Pancreas (tissue), 10 donors: ENCODE data around the gene HSPA14. TPM values are rescaled to one million over a fixed set of nuclear protein-coding genes. Genes with fewer than 3 reads are reported as not detected.
A peak's percentile ranks its signal among the peaks of the same experiment; 100 is the strongest.

Source experiments
- ATAC-seq, 4 donors: fragments of 200-7000 bp; cut with Tn5 transposase; one replicate each; pipeline versions ENCODE4 v1.8.0 to v1.9.1; 2020; ENCODE audit warnings: mild to moderate bottlenecking in 4 of 4, moderate library complexity in 4 of 4
- DNase-seq, 6 donors: peaks; one replicate each; pipeline ENCODE4 v3.0.0-alpha.2; 2020
- FAIRE-seq: peaks from 2 replicates; lab custom pipeline; 2012; peaks lifted over from hg19 to GRCh38; lab: Jason Lieb, UNC
- H3K27ac ChIP-seq, 4 donors: fragments of 200-600 bp; sonication (generic); 1 replicate in 3 of 4; 2 replicates in 1 of 4; pipeline versions ENCODE4 v1.5.0 to v1.8.0; 2020
- H3K27me3 ChIP-seq, 4 donors: fragments of 200-600 bp; one replicate each; pipeline ENCODE4 v1.8.0; 2021
- H3K36me3 ChIP-seq, 3 donors: fragments of 200-600 bp; sonication (generic) in 1 of 3; one replicate each; pipeline versions ENCODE4 v1.5.0 to v1.8.0; 2020 to 2021
- H3K4me1 ChIP-seq, 3 donors: fragments of 200-600 bp; one replicate each; pipeline ENCODE4 v1.8.0; 2021
- H3K4me3 ChIP-seq, 4 donors: fragments of 200-600 bp; sonication (generic) in 2 of 4; one replicate each; pipeline versions ENCODE4 v1.5.0 to v1.8.0; 2020 to 2021
- H3K9me3 ChIP-seq, 4 donors: fragments of 200-600 bp; one replicate each; pipeline ENCODE4 v1.8.0; 2021
- WGBS, 2 donors: extraction: QIAGEN DNeasy Blood & Tissue Kit; methylation state at CpG; one replicate each; pipeline ENCODE4 v1.1.7; 2013; 5-methylcytosine and 5-hydroxymethylcytosine counted together
- intact Hi-C, 3 donors: fragments of 100-400 bp; cut with DNase I; formaldehyde crosslinking; loops; one replicate each; pipeline versions ENCODE4 v1.11.1 to v1.14.2; 2022
- polyA plus RNA-seq, 2 donors: library from polyadenylated mRNA; stranded (reverse); fragments of 200-250 nt; gene quantifications; one replicate each; pipeline ENCODE4 v1.2.3, GENCODE V29; 2013
- total RNA-seq, 6 donors: library from RNA; stranded (reverse); fragmentation: NEBNext Ultra II Directional in 4 of 6; extraction: Animal tissue kit (Norgen Biotek cat#: 25700) in 4 of 6; gene quantifications; one replicate each; pipeline versions ENCODE4 v1.2.1 to v1.2.4, GENCODE V29; 2021 to 2023
- TF ChIP-seq, protein P1 (sequence below), 4 donors: fragments of 200-600 bp; sonication (generic) in 3 of 4; IDR thresholded peaks; one replicate each; pipeline versions ENCODE4 v1.5.0 to v1.8.0; 2021; ENCODE audit warnings: antibody characterized with exemption in 4 of 4
- donor health status: healthy with polysubstance abuse.
- donor health status: DM: no; HTN: no; CAD: no; lungs with moderate emphysema.
- donor health status: DM: no; HTN: no; CAD: no.
- donor health status: control.
- donor health status: control.
- donor health status: Bipolar disorder and iron deficiency.
- donor health status: DM: yes; HTN: yes; CAD: no.
- donor health status: DM: no; HTN: no; CAD: no.
- donor health status: DM: no; HTN: no; CAD: no.
- donor health status: DM: yes; HTN: yes; CAD: no.

The HSPA14 gene
- total and polyA plus RNA-seq, 8 donors = 3.1 to 10.4 (median 5.3) TPM

DNA sequence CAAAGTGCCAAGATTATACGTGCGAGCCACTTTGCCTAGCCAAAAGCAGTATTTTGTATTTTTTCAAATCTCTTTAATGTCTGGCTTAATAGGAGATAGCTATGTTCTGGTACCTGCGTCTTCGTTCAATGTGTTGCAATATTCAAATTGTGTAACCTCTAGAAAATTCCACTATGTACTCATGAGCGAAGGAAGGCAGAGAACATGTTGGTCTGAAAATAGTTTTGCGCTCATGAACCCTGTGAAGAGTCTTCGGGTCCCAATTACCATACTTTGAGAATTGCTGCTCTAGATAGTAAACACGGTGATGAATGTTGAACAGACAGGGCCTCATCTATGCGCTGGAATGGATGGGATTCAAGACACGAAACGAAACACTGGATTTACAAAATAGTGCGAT is 37.8 kb downstream of the HSPA14 start:
- Histone ChIP-seq H3K4me1 (peaks cover 0 to 10% (median 0%) of the 10 kb centered on the region in 3 donors), H3K27ac (no peak overlapping the region), H3K27me3 (no peaks in the 10 kb centered on the region), H3K4me3 (no peak overlapping the region), H3K36me3 (no peaks in the 10 kb centered on the region), H3K9me3 (no peaks in the 10 kb centered on the region)
- ATAC-seq (no peak), FAIRE-seq (no peak), DNase-seq (no peak)
- TF ChIP-seq, protein P1, sequence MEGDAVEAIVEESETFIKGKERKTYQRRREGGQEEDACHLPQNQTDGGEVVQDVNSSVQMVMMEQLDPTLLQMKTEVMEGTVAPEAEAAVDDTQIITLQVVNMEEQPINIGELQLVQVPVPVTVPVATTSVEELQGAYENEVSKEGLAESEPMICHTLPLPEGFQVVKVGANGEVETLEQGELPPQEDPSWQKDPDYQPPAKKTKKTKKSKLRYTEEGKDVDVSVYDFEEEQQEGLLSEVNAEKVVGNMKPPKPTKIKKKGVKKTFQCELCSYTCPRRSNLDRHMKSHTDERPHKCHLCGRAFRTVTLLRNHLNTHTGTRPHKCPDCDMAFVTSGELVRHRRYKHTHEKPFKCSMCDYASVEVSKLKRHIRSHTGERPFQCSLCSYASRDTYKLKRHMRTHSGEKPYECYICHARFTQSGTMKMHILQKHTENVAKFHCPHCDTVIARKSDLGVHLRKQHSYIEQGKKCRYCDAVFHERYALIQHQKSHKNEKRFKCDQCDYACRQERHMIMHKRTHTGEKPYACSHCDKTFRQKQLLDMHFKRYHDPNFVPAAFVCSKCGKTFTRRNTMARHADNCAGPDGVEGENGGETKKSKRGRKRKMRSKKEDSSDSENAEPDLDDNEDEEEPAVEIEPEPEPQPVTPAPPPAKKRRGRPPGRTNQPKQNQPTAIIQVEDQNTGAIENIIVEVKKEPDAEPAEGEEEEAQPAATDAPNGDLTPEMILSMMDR (IDR thresholded peaks at IDR 0.05) = no peak
- WGBS, 2 donors = 93 to 97% methylated on average over 12 of the region's 12 CpGs
- intact Hi-C loops = no loop called here

DNA sequence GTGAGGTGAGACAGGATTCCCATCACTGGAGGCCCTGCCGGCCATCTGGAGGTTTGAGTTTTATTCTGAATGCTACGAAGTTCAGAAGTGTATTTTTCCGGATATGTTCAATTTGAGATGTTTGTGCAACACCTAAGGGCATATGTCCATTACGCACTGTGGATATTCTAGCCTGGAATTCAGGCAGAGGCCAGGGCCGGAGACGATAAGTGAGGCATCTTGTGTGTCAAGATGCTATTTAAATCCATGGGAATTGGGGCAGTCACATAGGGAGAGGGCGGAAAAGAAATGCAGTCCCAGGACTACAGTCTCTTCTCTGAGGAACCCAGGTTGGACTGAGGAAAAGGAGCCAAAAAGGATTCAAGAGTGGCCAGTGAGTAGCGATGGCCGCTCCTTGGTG is 38.7 kb downstream of the HSPA14 start:
- no peak for FAIRE-seq
- Histone ChIP-seq H3K36me3 (no peaks in the 10 kb centered on the region), H3K27ac (no peak overlapping the region), H3K4me3 (no peak overlapping the region), H3K27me3 (no peaks in the 10 kb centered on the region), H3K9me3 (no peaks in the 10 kb centered on the region), H3K4me1 (peaks cover 0 to 10% (median 0%) of the 10 kb centered on the region in 3 donors)
- no peak for ATAC-seq
- DNase-seq = no peak
- 73 to 83% methylated on average over 9 of the region's 9 CpGs for WGBS, 2 donors
- TF ChIP-seq, protein P1 (IDR thresholded peaks at IDR 0.05) = no peak
- intact Hi-C loops = no loop called here

DNA sequence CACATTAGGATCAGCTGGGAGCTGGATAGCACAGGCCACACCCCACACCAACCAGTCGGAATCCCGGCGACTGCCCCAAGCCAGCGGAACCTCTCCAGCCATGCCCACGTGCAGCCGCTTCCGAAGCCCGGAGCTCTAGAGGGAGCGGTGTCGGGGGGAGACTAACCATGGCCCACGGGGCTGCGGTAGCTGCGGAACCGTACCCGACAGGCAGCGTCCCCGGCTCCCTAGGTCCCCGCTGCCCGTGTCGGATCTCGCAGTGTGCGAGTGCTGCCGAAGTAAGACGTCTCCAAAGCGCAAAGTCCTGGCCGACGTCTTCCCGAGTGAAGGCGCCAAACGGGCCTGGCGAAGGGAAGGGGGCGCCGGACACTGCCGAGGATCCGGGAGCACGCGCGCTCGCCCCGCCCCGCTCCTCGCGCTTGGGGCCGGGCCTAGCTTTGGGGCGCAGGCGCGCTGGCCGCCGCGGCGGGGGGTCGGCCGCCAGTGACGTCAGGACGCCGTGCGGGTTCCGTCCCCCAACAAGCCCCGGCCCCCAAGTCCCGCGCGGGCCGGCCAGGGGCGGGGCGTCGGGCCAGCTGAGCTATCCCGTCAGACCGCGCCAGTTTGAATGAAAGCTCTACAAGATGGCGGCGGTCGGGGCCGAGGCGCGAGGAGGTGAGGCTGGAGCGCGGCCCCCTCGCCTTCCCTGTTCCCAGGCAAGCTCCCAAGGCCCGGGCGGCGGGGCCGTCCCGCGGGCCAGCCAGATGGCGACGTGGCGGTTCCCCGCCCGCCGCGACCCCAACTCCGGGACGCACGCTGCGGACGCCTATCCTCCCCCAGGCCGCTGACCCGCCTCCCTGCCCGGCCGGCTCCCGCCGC is 40.4 kb downstream of the HSPA14 start, which contains the start of gene SUV39H2:
SUV39H2 (plus strand) TSS at position 601 of the 858 bp plus-strand sequence; CDS start at position 624, 23 bp downstream.
- ATAC-seq (peak; percentile 91 to 97 (median 94)), DNase-seq (peak; percentile 93 to 98 (median 97)), FAIRE-seq (no peak)
- peak within 1 kb of the TSS; percentile 85 to 96 (median 93) for H3K27ac ChIP-seq
- H3K4me3 ChIP-seq = peak within 1 kb of the TSS; percentile 94 to 98 (median 96)
- TF ChIP-seq, protein P1 (IDR thresholded peaks at IDR 0.05) = no peak
- H3K9me3 ChIP-seq = no peaks in the 10 kb centered on the region
- intact Hi-C loops = no loop called here
- H3K4me1 ChIP-seq = peaks cover 0 to 10% (median 0%) of the 10 kb centered on the region in 3 donors
- 0 to 1% methylated on average over 52 to 102 of the region's 102 CpGs for WGBS, 2 donors
- H3K36me3 ChIP-seq = no peaks in the 10 kb centered on the region
- H3K27me3 ChIP-seq = no peaks in the 10 kb centered on the region

DNA sequence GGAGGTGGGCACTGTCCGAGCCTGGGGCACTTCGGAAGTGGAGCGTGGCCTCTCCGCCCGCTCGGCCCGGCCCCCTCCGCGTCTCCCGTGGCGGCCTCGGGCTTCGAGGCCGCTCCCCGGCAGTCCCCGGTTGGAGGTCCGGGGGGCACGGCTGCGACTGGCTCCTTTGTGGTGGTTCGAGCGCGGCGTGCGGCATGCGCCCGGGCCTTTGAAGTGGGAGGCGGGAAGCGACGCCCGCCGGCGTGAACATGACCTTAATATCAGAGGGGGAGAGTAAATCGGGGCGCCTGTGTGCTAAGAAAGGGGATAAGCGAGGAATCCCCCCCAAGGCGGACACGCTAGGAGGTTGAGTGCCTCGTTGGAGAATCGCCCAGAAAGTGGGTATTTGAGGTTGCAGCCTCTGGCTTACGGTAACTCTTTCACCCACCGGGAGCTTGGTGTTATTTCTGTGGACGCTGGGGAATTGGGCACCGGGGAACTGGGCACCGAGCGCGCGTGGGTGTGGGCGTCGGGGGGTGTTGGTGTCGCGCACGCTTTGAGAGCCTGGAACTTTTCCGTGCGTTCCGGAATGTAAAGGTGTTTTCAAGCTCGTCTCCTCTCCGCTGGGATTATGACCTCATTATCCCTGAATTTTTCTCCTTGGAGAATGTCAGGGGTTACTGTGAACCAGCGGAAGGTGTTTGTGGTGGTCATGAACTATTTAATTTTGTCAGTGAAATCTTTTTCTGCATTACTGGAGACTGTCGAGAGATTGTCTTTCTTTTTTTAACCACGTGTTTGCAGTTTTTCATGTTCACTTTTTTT is 41.2 kb downstream of the HSPA14 start:
- Histone ChIP-seq H3K9me3 (no peaks in the 10 kb centered on the region), H3K4me1 (peaks cover 0 to 10% (median 0%) of the 10 kb centered on the region in 3 donors), H3K27me3 (no peaks in the 10 kb centered on the region), H3K4me3 (peak overlapping the region; percentile 94 to 98 (median 96)), H3K36me3 (no peaks in the 10 kb centered on the region), H3K27ac (peak overlapping the region; percentile 85 to 96 (median 93))
- WGBS, 2 donors = 0 to 1% methylated on average over 44 to 60 of the region's 60 CpGs
- ATAC-seq (peak in 3 of 4 donors; percentile 0 to 3 (median 1)), FAIRE-seq (no peak), DNase-seq (peak in 4 of 6 donors; percentile 17 to 64 (median 38))
- TF ChIP-seq, protein P1 (IDR thresholded peaks at IDR 0.05) = no peak
- intact Hi-C loops = no loop called here
